ENCODE measurements around the gene LPP.

LPP gene

GRCh38 chr3:188185717-188186251 lies 31.8 kb downstream of the LPP start:
- DNase-seq (ENCODE audit: extremely low spot score) = no peak
- ChIA-PET CTCF (interaction anchor here (1.1 kb wide), 1 partner anchor 19 kb away, joined by 3 read pairs; no protein-coding TSS in a partner anchor), POLR2A (no interaction called here)
- TF ChIP-seq CTCF (IDR thresholded peaks at IDR 0.05; ENCODE audit: control extremely low read depth, extremely low read depth, low read depth, missing control alignments) = no peak

- POLR2A ChIA-PET = no interaction called here
- CTCF ChIA-PET = interaction anchor here (1.0 kb wide), 3 partner anchors 11 to 447 kb away, joined by 3 read pairs; no protein-coding TSS in a partner anchor
- TF ChIP-seq CTCF (IDR thresholded peaks at IDR 0.05; ENCODE audit: control extremely low read depth, extremely low read depth, low read depth, missing control alignments) = no peak
- DNase-seq (ENCODE audit: extremely low spot score) = no peak
Measured at GRCh38 chr3:188187053-188187452, 33.1 kb downstream of the LPP start.

GRCh38 chr3:188188911-188189310 lies 35.0 kb downstream of the LPP start:
- no peak for TF ChIP-seq CTCF (IDR thresholded peaks at IDR 0.05; ENCODE audit: control extremely low read depth, extremely low read depth, low read depth, missing control alignments)
- CTCF ChIA-PET = interaction anchor here (1.5 kb wide), 1 partner anchor 448 kb away, joined by 5 read pairs; no protein-coding TSS in a partner anchor
- POLR2A ChIA-PET = no interaction called here
- DNase-seq (ENCODE audit: extremely low spot score) = no peak

GRCh38 chr3:188191460-188191859 lies 37.5 kb downstream of the LPP start:
- no peak for DNase-seq (ENCODE audit: extremely low spot score)
- TF ChIP-seq CTCF (IDR thresholded peaks at IDR 0.05; ENCODE audit: control extremely low read depth, extremely low read depth, low read depth, missing control alignments) = no peak
- POLR2A ChIA-PET = no interaction called here
- CTCF ChIA-PET = no interaction called here

GRCh38 chr3:188192034-188192433 lies 38.1 kb downstream of the LPP start:
- no peak for TF ChIP-seq CTCF (IDR thresholded peaks at IDR 0.05; ENCODE audit: control extremely low read depth, extremely low read depth, low read depth, missing control alignments)
- CTCF ChIA-PET = no interaction called here
- no peak for DNase-seq (ENCODE audit: extremely low spot score)
- POLR2A ChIA-PET = no interaction called here

GRCh38 chr3:188194332-188194731 lies 40.4 kb downstream of the LPP start:
- ChIA-PET POLR2A (no interaction called here), CTCF (interaction anchor here (1.3 kb wide), 1 partner anchor 30 kb away, joined by 4 read pairs; no protein-coding TSS in a partner anchor)
- TF ChIP-seq CTCF (IDR thresholded peaks at IDR 0.05; ENCODE audit: control extremely low read depth, extremely low read depth, low read depth, missing control alignments) = no peak
- DNase-seq (ENCODE audit: extremely low spot score) = no peak
